Motor neuron (in vitro differentiated cells): ENCODE data around the gene MIOS. TPM values are rescaled to one million over a fixed set of nuclear protein-coding genes. Genes with fewer than 3 reads are reported as not detected.

ENCODE experiments used
- ATAC-seq, 8 experiments: fragments of 200-7000 bp; cut with Tn5 transposase; replicated peaks in 6 of 8; 2 replicates each; pipeline ENCODE4 v1.8.0; 2021; ENCODE audit warnings: mild to moderate bottlenecking in 8 of 8, moderate library complexity in 8 of 8
- H3K27ac ChIP-seq, 2 donors: fragments of 250-450 bp; sonication (Bioruptor Pico); 2 replicates each; pipeline ENCODE4 v1.9.0; 2021; ENCODE audit warnings: antibody characterized with exemption in 2 of 2, mild to moderate bottlenecking in 2 of 2, moderate library complexity in 1 of 2
- H3K4me1 ChIP-seq, 2 donors: fragments of 250-450 bp; sonication (Bioruptor Pico); replicated peaks in 1 of 2; 2 replicates each; pipeline ENCODE4 v1.6.1; 2021; ENCODE audit warnings: antibody characterized with exemption in 2 of 2, mild to moderate bottlenecking in 2 of 2, moderate library complexity in 1 of 2
- H3K4me3 ChIP-seq, 5 donors: fragments of 250-450 bp; sonication (Bioruptor Pico); 2 replicates each; pipeline ENCODE4 v1.9.0; 2021; ENCODE audit warnings: antibody characterized with exemption in 5 of 5, mild to moderate bottlenecking in 5 of 5, moderate library complexity in 4 of 5
- WGBS, 10 experiments: fragments of 450-650 bp; shearing (Covaris generic); methylation state at CpG; one replicate each; pipeline ENCODE4 v1.0.0; 2022; 5-methylcytosine and 5-hydroxymethylcytosine counted together
- in situ Hi-C, 9 experiments: fragments of 400-800 bp; cut with MboI; loops; one replicate each; pipeline ENCODE4 v1.15.0; 2021; ENCODE audit warnings: low sequenced_read_pairs in 9 of 9, low pct_unique_long_range_greater_than_20kb in 2 of 9; ENCODE audit not compliant: unreplicated experiment in 9 of 9
- total RNA-seq, 8 experiments: library from RNA; unstranded; fragments of 300-600 nt; gene quantifications; 2 replicates each; pipeline versions ENCODE4 v1.2.3 to v1.2.4, GENCODE V29; 2022

MIOS gene
- total RNA-seq, 8 experiments from 2014 or later = 8.1 to 30.3 (median 25.4) TPM

- in situ Hi-C loops = no loop called here
- no peak for ATAC-seq
- Histone ChIP-seq H3K4me1 (no peaks in the 10 kb centered on the region), H3K27ac (no peak overlapping the region), H3K4me3 (no peak overlapping the region)
- WGBS, 10 experiments = 71 to 100% (median 94%) methylated on average over 1 of the region's 1 CpG; no CpG with 5 or more reads in 1 of the 10 experiments
Measured at GRCh38 chr7:7613210-7613609, 46.5 kb downstream of the MIOS start.

- in situ Hi-C loops = no loop called here
- ATAC-seq = no peak
- WGBS, 10 experiments = 30 to 100% (median 84%) methylated on average over 1 to 4 of the region's 4 CpGs
- Histone ChIP-seq H3K4me3 (no peak overlapping the region), H3K4me1 (no peaks in the 10 kb centered on the region), H3K27ac (no peak overlapping the region)
Measured at GRCh38 chr7:7614018-7614741, 47.5 kb downstream of the MIOS start.

GRCh38 chr7:7617550-7617949 is 50.9 kb downstream of the MIOS start:
- Histone ChIP-seq H3K27ac (no peak overlapping the region), H3K4me3 (no peak overlapping the region), H3K4me1 (no peaks in the 10 kb centered on the region)
- in situ Hi-C loops = no loop called here
- ATAC-seq = no peak
- WGBS, 10 experiments = 33 to 100% (median 81%) methylated on average over 1 to 3 of the region's 3 CpGs; no CpG with 5 or more reads in 1 of the 10 experiments

- no peak overlapping the region for H3K27ac ChIP-seq
- in situ Hi-C loops = no loop called here
- 0 to 100% (median 80%) methylated on average over 1 of the region's 1 CpG; no CpG with 5 or more reads in 3 of the 10 experiments for WGBS, 10 experiments
- ATAC-seq = no peak
- H3K4me3 ChIP-seq = no peak overlapping the region
- H3K4me1 ChIP-seq = no peaks in the 10 kb centered on the region
Measured at GRCh38 chr7:7618410-7618809, 51.7 kb downstream of the MIOS start.

- in situ Hi-C loops = no loop called here
- peak in 1 of 8 experiments; percentile 65 for ATAC-seq
- Histone ChIP-seq H3K4me1 (no peaks in the 10 kb centered on the region), H3K27ac (no peak overlapping the region), H3K4me3 (no peak overlapping the region)
- WGBS, 10 experiments = 11 to 100% (median 100%) methylated on average over 1 of the region's 1 CpG
Measured at GRCh38 chr7:7620236-7620635, 53.6 kb downstream of the MIOS start.

GRCh38 chr7:7620644-7621210 is 54.0 kb downstream of the MIOS start:
- in situ Hi-C loops = no loop called here

GRCh38 chr7:7628476-7628875 is 61.8 kb downstream of the MIOS start:
- 67 to 100% (median 80%) methylated on average over 1 of the region's 1 CpG; no CpG with 5 or more reads in 5 of the 10 experiments for WGBS, 10 experiments
- in situ Hi-C loops = no loop called here
- Histone ChIP-seq H3K27ac (no peak overlapping the region), H3K4me1 (no peaks in the 10 kb centered on the region), H3K4me3 (no peak overlapping the region)
- no peak for ATAC-seq

More at GRCh38 chr7:7620644-7621210, 54.0 kb downstream of the MIOS start:
- Histone ChIP-seq H3K27ac (no peak overlapping the region), H3K4me3 (no peak overlapping the region), H3K4me1 (no peaks in the 10 kb centered on the region)
- peak in 1 of 8 experiments; percentile 59 for ATAC-seq

GRCh38 chr7:7630626-7631329 is 64.1 kb downstream of the MIOS start:
- Histone ChIP-seq H3K27ac (no peak overlapping the region), H3K4me3 (no peak overlapping the region), H3K4me1 (no peaks in the 10 kb centered on the region)
- 64 to 100% (median 86%) methylated on average over 1 of the region's 1 CpG; no CpG with 5 or more reads in 5 of the 10 experiments for WGBS, 10 experiments
- in situ Hi-C loops = no loop called here
- ATAC-seq = no peak

GRCh38 chr7:7639421-7639820 is 72.7 kb downstream of the MIOS start:
- ATAC-seq = no peak
- H3K4me1 ChIP-seq = peaks cover 11 to 14% of the 10 kb centered on the region in 2 donors
- in situ Hi-C loops = no loop called here
- peak overlapping the region; percentile 53 to 82 (median 59) for H3K4me3 ChIP-seq
- H3K27ac ChIP-seq = no peak overlapping the region
- WGBS, 10 experiments = 0 to 34% (median 17%) methylated on average over 1 to 5 of the region's 5 CpGs; no CpG with 5 or more reads in 1 of the 10 experiments

- Histone ChIP-seq H3K27ac (peak overlapping the region; percentile 7 to 56), H3K4me3 (peak overlapping the region; percentile 53 to 82 (median 59)), H3K4me1 (peaks cover 11 to 14% of the 10 kb centered on the region in 2 donors)
- in situ Hi-C loops = no loop called here
- WGBS, 10 experiments = 0 to 12% (median 0%) methylated on average over 4 to 14 of the region's 19 CpGs
- ATAC-seq = peak in 3 of 8 experiments; percentile 0 to 4 (median 3)
Measured at GRCh38 chr7:7639847-7640220, 73.2 kb downstream of the MIOS start.

- peaks cover 11 to 14% of the 10 kb centered on the region in 2 donors for H3K4me1 ChIP-seq
- WGBS, 10 experiments = 0 to 3% (median 0%) methylated on average over 1 to 20 of the region's 68 CpGs; no CpG with 5 or more reads in 1 of the 10 experiments
Measured at GRCh38 chr7:7640221-7641128, 73.8 kb downstream of the MIOS start, which contains the start of gene UMAD1. Gene UMAD1 (plus strand): TSS chr7:7640752. CDS start chr7:7673372, 32,620 bp downstream.

GRCh38 chr7:7641129-7641663 is 74.5 kb downstream of the MIOS start:
- 0 to 40% (median 1%) methylated on average over 1 to 15 of the region's 22 CpGs; no CpG with 5 or more reads in 1 of the 10 experiments for WGBS, 10 experiments
- Histone ChIP-seq H3K27ac (peak overlapping the region in 1 of 2 donors; percentile 71), H3K4me3 (peak overlapping the region; percentile 53 to 82 (median 59)), H3K4me1 (peaks cover 11 to 14% of the 10 kb centered on the region in 2 donors)
- in situ Hi-C loops = no loop called here
- ATAC-seq = peak in 2 of 8 experiments; percentile 1 to 2

More at GRCh38 chr7:7640221-7641128, 73.8 kb downstream of the MIOS start, which contains the start of gene UMAD1:
- ATAC-seq = peak; percentile 96 to 99 (median 98)
- in situ Hi-C loops = no loop called here
- H3K27ac ChIP-seq = peak within 1 kb of the TSS; percentile 7 to 71
- peak within 1 kb of the TSS; percentile 53 to 82 (median 59) for H3K4me3 ChIP-seq
